Right lobe of liver (tissue), 6 donors: Measurements from ENCODE around the gene COL4A1. TPM values are rescaled to one million over a fixed set of nuclear protein-coding genes. Genes with fewer than 3 reads are reported as not detected.

Source experiments
- ATAC-seq, 4 donors: fragments of 200-7000 bp; cut with Tn5 transposase; one replicate each; pipeline ENCODE4 v1.9.1; 2020; ENCODE audit warnings: mild to moderate bottlenecking in 4 of 4, moderate library complexity in 4 of 4
- DNase-seq, 3 donors: peaks; one replicate each; pipeline ENCODE4 v3.0.0-alpha.2; 2020
- H3K27ac ChIP-seq, 3 donors: fragments of 200-600 bp; one replicate each; pipeline ENCODE4 v1.8.0; 2022
- H3K27me3 ChIP-seq, 2 donors: fragments of 200-600 bp; one replicate each; pipeline ENCODE4 v1.8.0; 2022
- H3K36me3 ChIP-seq, 4 donors: fragments of 200-600 bp; sonication (generic) in 1 of 4; one replicate each; pipeline versions ENCODE4 v1.5.1 to v1.8.0; 2017 to 2022; ENCODE audit warnings: control low read depth in 1 of 4
- H3K4me1 ChIP-seq, 4 donors: fragments of 200-600 bp; sonication (generic) in 1 of 4; one replicate each; pipeline versions ENCODE4 v1.5.1 to v1.8.0; 2017 to 2022; ENCODE audit warnings: control low read depth in 1 of 4
- H3K4me3 ChIP-seq, 3 donors: fragments of 200-600 bp; one replicate each; pipeline ENCODE4 v1.8.0; 2022
- H3K9me3 ChIP-seq, 4 donors: fragments of 200-600 bp; sonication (generic) in 1 of 4; one replicate each; pipeline versions ENCODE4 v1.5.1 to v1.8.0; 2017 to 2022; ENCODE audit warnings: control low read depth in 1 of 4
- CTCF ChIP-seq, 4 donors: fragments of 200-600 bp in 3 of 4; fragments of 450-650 bp in 1 of 4; IDR thresholded peaks; one replicate each; pipeline versions ENCODE4 v1.5.1 to v1.8.0; 2016 to 2022; ENCODE audit warnings: antibody characterized with exemption in 4 of 4, mild to moderate bottlenecking in 2 of 4
- POLR2A ChIP-seq: fragments of 450-650 bp; IDR thresholded peaks from one replicate; pipeline ENCODE4 v1.6.1; 2017; ENCODE audit warnings: antibody characterized with exemption, mild to moderate bottlenecking
- WGBS: methylation state at CpG from one replicate; pipeline ENCODE4 v1.1.6; 2018; ENCODE audit warnings: low coverage, low lambda C conversion rate; ENCODE audit not compliant: insufficient coverage; ENCODE audit errors: missing lambda C conversion rate; 5-methylcytosine and 5-hydroxymethylcytosine counted together
- intact Hi-C, 2 donors: fragments of 100-400 bp; cut with DNase I; formaldehyde crosslinking; loops; one replicate each; pipeline versions ENCODE4 v1.11.2 to v1.14.1; 2022
- total RNA-seq, 6 experiments: library from RNA; depleted of rRNA in 2 of 6; stranded (reverse); fragments of >200 nt in 2 of 6; fragmentation: NEBNext Ultra II Directional in 3 of 6; extraction: Animal tissue kit (Norgen Biotek cat#: 25700) in 3 of 6; gene quantifications; one replicate each; pipeline versions ENCODE4 v1.1.0 to v1.2.4, GENCODE V29; 2016 to 2023
- donor health status: DM: no; HTN: yes; CAD: no.
- donor health status: DM: no; HTN: no; CAD: no.
- donor health status: DM: no; HTN: no; CAD: no.
- donor health status: DM: no; HTN: yes; CAD: no.
- donor health status: DM: no; HTN: yes; CAD: no.

The COL4A1 gene
- total RNA-seq, 6 experiments from 2014 or later: 8.0 to 89.8 (median 41.1) TPM

GRCh38 chr13:110230661-110231347 is 76.2 kb downstream of the COL4A1 start:
- H3K9me3 ChIP-seq: no peaks in the 10 kb centered on the region
- 0% methylated on average over 1 of the region's 18 CpGs for WGBS
- DNase-seq (no peak), ATAC-seq (no peak)
- no peaks in the 10 kb centered on the region for H3K4me1 ChIP-seq
- intact Hi-C loops: no loop called here
- no peak overlapping the region for H3K27ac ChIP-seq
- no peaks in the 10 kb centered on the region for H3K36me3 ChIP-seq
- no peak overlapping the region for H3K4me3 ChIP-seq
- H3K27me3 ChIP-seq: no peaks in the 10 kb centered on the region
- TF ChIP-seq CTCF (IDR thresholded peaks at IDR 0.05) (no peak), POLR2A (no peak)

GRCh38 chr13:110229905-110230563 is 76.9 kb downstream of the COL4A1 start:
- no peaks in the 10 kb centered on the region for H3K4me1 ChIP-seq
- no peaks in the 10 kb centered on the region for H3K36me3 ChIP-seq
- no peaks in the 10 kb centered on the region for H3K9me3 ChIP-seq
- H3K4me3 ChIP-seq: no peak overlapping the region
- DNase-seq (no peak), ATAC-seq (no peak)
- no peak for TF ChIP-seq POLR2A
- no peak for TF ChIP-seq CTCF (IDR thresholded peaks at IDR 0.05)
- no peaks in the 10 kb centered on the region for H3K27me3 ChIP-seq
- H3K27ac ChIP-seq: no peak overlapping the region
- WGBS: 64% methylated on average over 11 of the region's 16 CpGs
- intact Hi-C loops: loop anchor here in 1 of 2 donors (10.0 kb wide), 1 partner anchor 185 kb away; no protein-coding TSS in a partner anchor

- ATAC-seq: no peak
- DNase-seq: no peak
- no peaks in the 10 kb centered on the region for H3K36me3 ChIP-seq
- TF ChIP-seq POLR2A: no peak
- no peak for TF ChIP-seq CTCF (IDR thresholded peaks at IDR 0.05)
- H3K9me3 ChIP-seq: no peaks in the 10 kb centered on the region
- intact Hi-C loops: loop anchor here in 1 of 2 donors (10.0 kb wide), 1 partner anchor 186 kb away; no protein-coding TSS in a partner anchor
- H3K4me3 ChIP-seq: no peak overlapping the region
- no peak overlapping the region for H3K27ac ChIP-seq
- 66% methylated on average over 9 of the region's 15 CpGs for WGBS
- no peaks in the 10 kb centered on the region for H3K4me1 ChIP-seq
- no peaks in the 10 kb centered on the region for H3K27me3 ChIP-seq
These were observed 77.7 kb downstream of the COL4A1 start for GRCh38 chr13:110228936-110229904.

GRCh38 chr13:110227864-110228643 is 78.9 kb downstream of the COL4A1 start:
- Histone ChIP-seq H3K4me1 (no peaks in the 10 kb centered on the region), H3K36me3 (no peaks in the 10 kb centered on the region), H3K4me3 (no peak overlapping the region), H3K9me3 (no peaks in the 10 kb centered on the region), H3K27ac (no peak overlapping the region), H3K27me3 (no peaks in the 10 kb centered on the region)
- TF ChIP-seq POLR2A (no peak), CTCF (IDR thresholded peaks at IDR 0.05) (no peak)
- WGBS: 72% methylated on average over 10 of the region's 28 CpGs
- DNase-seq (no peak), ATAC-seq (no peak)
- intact Hi-C loops: loop anchor here in 1 of 2 donors (10.0 kb wide), 1 partner anchor 187 kb away; no protein-coding TSS in a partner anchor
